GM12878 (cell line): ENCODE results near the gene C11orf91. TPM values are rescaled to one million over a fixed set of nuclear protein-coding genes. Genes with fewer than 3 reads are reported as not detected.

ENCODE experiments used
- ATAC-seq: fragments of 200-7000 bp; cut with Tn5 transposase; 3 replicates; pipeline ENCODE4 v1.9.1; 2020; ENCODE audit warnings: mild to moderate bottlenecking, moderate library complexity
- BruUV-seq: library from RNA; stranded (reverse); fragments of 400-500 nt; replicated peaks from 2 replicates; lab custom pipeline; 2021; lab: Mats Ljungman, UMichigan
- CTCF ChIA-PET: fragments of 300-600 bp; sonication (Branson Sonifier 250); formaldehyde crosslinking; extraction: SDS; loops from one replicate; lab custom pipeline; 2021; ENCODE audit warnings: inconsistent platforms; lab: Yijun Ruan, JAX
- POLR2A ChIA-PET: fragments of 350-600 bp; formaldehyde crosslinking; extraction: SDS; loops from one replicate; lab custom pipeline; 2021; ENCODE audit warnings: inconsistent platforms; lab: Charles Lee
- RAD21 ChIA-PET: fragments of 300-600 bp; sonication (Branson Sonifier 250); formaldehyde crosslinking; loops from one replicate; lab custom pipeline; 2023; ENCODE audit warnings: antibody characterized with exemption; ENCODE audit not compliant: unreplicated experiment; lab: Charles Lee
- SMC1A ChIA-PET: fragments of 300-600 bp; sonication (Branson Sonifier 250); formaldehyde crosslinking; loops from one replicate; lab custom pipeline; 2023; ENCODE audit not compliant: unreplicated experiment, uncharacterized antibody; lab: Charles Lee
- DNase-seq: peaks from one replicate; pipeline ENCODE4 v3.0.0-alpha.2; 2011; ENCODE audit warnings: low read depth, low spot score
- FAIRE-seq: peaks from 3 replicates; lab custom pipeline; 2011; peaks lifted over from hg19 to GRCh38; lab: Jason Lieb, UNC
- H2AFZ ChIP-seq: 2 replicates; pipeline ENCODE4 v1.6.0; 2011; ENCODE audit warnings: low read depth, low read length, control low read depth; ENCODE audit not compliant: control insufficient read depth
- H3K27ac ChIP-seq: 2 replicates; pipeline ENCODE4 v1.5.1; 2011; ENCODE audit warnings: control low read depth; ENCODE audit not compliant: control insufficient read depth, insufficient read depth
- H3K27me3 ChIP-seq, 2 experiments: replicated peaks in 1 of 2; 2 replicates each; pipeline versions ENCODE4 v1.6.0 to v1.6.1; 2011; ENCODE audit warnings: low read length in 1 of 2; ENCODE audit not compliant: control insufficient read depth in 2 of 2, insufficient read depth in 2 of 2
- H3K36me3 ChIP-seq, 2 experiments: 2 replicates each; pipeline ENCODE4 v1.5.1; 2011; ENCODE audit warnings: low read length in 1 of 2; ENCODE audit not compliant: control insufficient read depth in 2 of 2, insufficient read depth in 2 of 2
- H3K4me1 ChIP-seq: 2 replicates; pipeline ENCODE4 v1.6.1; 2011; ENCODE audit warnings: mild to moderate bottlenecking, low read length, moderate library complexity, mixed read lengths; ENCODE audit not compliant: control insufficient read depth, insufficient read depth
- H3K4me2 ChIP-seq: 2 replicates; pipeline ENCODE4 v1.6.0; 2011; ENCODE audit warnings: control low read depth; ENCODE audit not compliant: control insufficient read depth, insufficient read depth
- H3K4me3 ChIP-seq: fragments of 200-600 bp; sonication (generic); 2 replicates; pipeline ENCODE4 v1.5.1; 2016
- H3K79me2 ChIP-seq: 2 replicates; pipeline ENCODE4 v1.6.0; 2011; ENCODE audit warnings: low read length; ENCODE audit not compliant: control insufficient read depth, insufficient read depth
- H3K9ac ChIP-seq: 2 replicates; pipeline ENCODE4 v1.8.0; 2011; ENCODE audit warnings: low read length, control low read depth, mixed read lengths; ENCODE audit not compliant: control insufficient read depth, insufficient read depth
- H3K9me3 ChIP-seq: replicated peaks from 3 replicates; pipeline ENCODE4 v1.5.1; 2011; ENCODE audit warnings: mild to moderate bottlenecking, low read length; ENCODE audit not compliant: control insufficient read depth, insufficient read depth
- H4K20me1 ChIP-seq: 2 replicates; pipeline ENCODE4 v1.6.0; 2011; ENCODE audit not compliant: control insufficient read depth, insufficient read depth
- ATF7 ChIP-seq: fragments of 450-650 bp; IDR thresholded peaks from 2 replicates; pipeline ENCODE4 v1.6.1; 2016; ENCODE audit warnings: low read depth, mild to moderate bottlenecking
- BHLHE40 ChIP-seq, 2 experiments: fragments of 450-650 bp in 1 of 2; IDR thresholded peaks; 2 replicates each; pipeline ENCODE4 v1.6.1; 2011 to 2017; ENCODE audit warnings: low read depth in 2 of 2, borderline replicate concordance in 1 of 2, improper control_type of control experiment in 1 of 2, low read length in 1 of 2, mild to moderate bottlenecking in 1 of 2
- ETV6 ChIP-seq, 2 experiments: fragments of 450-650 bp in 1 of 2; IDR thresholded peaks in 1 of 2; conservative IDR thresholded peaks in 1 of 2; 2 replicates each; pipeline ENCODE4 v1.6.1; 2014; ENCODE audit warnings: antibody characterized with exemption in 1 of 2, borderline replicate concordance in 1 of 2, low read depth in 1 of 2, mild to moderate bottlenecking in 1 of 2, moderate library complexity in 1 of 2
- GATAD2B ChIP-seq: fragments of 450-650 bp; conservative IDR thresholded peaks from 2 replicates; pipeline ENCODE4 v1.6.1; 2017; ENCODE audit warnings: low read depth, mild to moderate bottlenecking, moderate library complexity
- HDAC6 ChIP-seq: fragments of 200-600 bp; sonication (generic); IDR thresholded peaks from one replicate; pipeline ENCODE4 v1.8.0; 2017; ENCODE audit warnings: antibody characterized with exemption; ENCODE audit not compliant: unreplicated experiment
- NR2C2 ChIP-seq: IDR thresholded peaks from 2 replicates; pipeline ENCODE4 v1.6.1; 2011; ENCODE audit warnings: borderline replicate concordance, low read depth; ENCODE audit not compliant: control insufficient read depth, insufficient read length
- TCF7 ChIP-seq: IDR thresholded peaks from 2 replicates; pipeline ENCODE4 v1.6.1; 2014; ENCODE audit warnings: antibody characterized with exemption, borderline replicate concordance
- ZBED1 ChIP-seq: IDR thresholded peaks from 2 replicates; pipeline ENCODE4 v1.6.1; 2016; ENCODE audit warnings: borderline replicate concordance
- ZBTB11 ChIP-seq: fragments of 450-650 bp; formaldehyde crosslinking; IDR thresholded peaks from 2 replicates; pipeline ENCODE4 v1.5.0; 2022; ENCODE audit warnings: mild to moderate bottlenecking, missing genetic modification characterization
- WGBS: methylation state at CpG from one replicate; pipeline ENCODE4 v1.1.6; 2016; ENCODE audit warnings: low lambda C conversion rate; ENCODE audit not compliant: insufficient replicate concordance, insufficient coverage; ENCODE audit errors: missing lambda C conversion rate; 5-methylcytosine and 5-hydroxymethylcytosine counted together
- in situ Hi-C: fragments of 300-500 bp; cut with MboI; formaldehyde crosslinking; loops from 9 replicates; pipeline ENCODE4 v1.14.3; 2018; ENCODE audit warnings: mixed read lengths
- intact Hi-C: fragments of 100-400 bp; cut with micrococcal nuclease; formaldehyde crosslinking; loops from one replicate; pipeline ENCODE4 v1.14.2; 2022; ENCODE audit not compliant: unreplicated experiment
- polyA plus RNA-seq, 11 experiments: library from polyadenylated mRNA; depleted of rRNA in 4 of 11; unstranded in 6 of 11; stranded (reverse) in 5 of 11; fragments of >200 nt; fragmentation: Nextera tagmentation in 4 of 11; fragmentation: Illumina TruSeq in 1 of 11; extraction: Ambion mirVana in 4 of 11; extraction: Trizol in 1 of 11; gene quantifications; 1 replicate in 1 of 11; 2 replicates in 10 of 11; pipeline versions ENCODE4 v1.2.1 to v1.2.3, GENCODE V29; 2011 to 2016; ENCODE audit warnings: inconsistent platforms in 2 of 11, missing spikeins in 2 of 11, low read depth in 1 of 11
- total RNA-seq, 4 experiments: library from RNA; depleted of rRNA in 3 of 4; stranded (reverse); fragments of >200 nt in 3 of 4; fragmentation: Illumina TruSeq in 1 of 4; extraction: Trizol in 1 of 4; gene quantifications; 2 replicates each; pipeline versions ENCODE4 v1.2.1 to v1.2.3, GENCODE V29; 2013 to 2021
- TF ChIP-seq, protein P1 (sequence below): fragments of 450-650 bp; IDR thresholded peaks from 2 replicates; pipeline ENCODE4 v1.6.1; 2014; ENCODE audit warnings: mild to moderate bottlenecking
- TF ChIP-seq, protein P2 (sequence below): fragments of 450-650 bp; IDR thresholded peaks from 2 replicates; pipeline ENCODE4 v1.6.1; 2017; ENCODE audit warnings: antibody characterized with exemption, mild to moderate bottlenecking, moderate library complexity

C11orf91 gene
- total and polyA plus RNA-seq, 10 of the 15 experiments (the other 5 are each of a cell fraction or from before 2014, with no cell fraction given): not detected

DNA sequence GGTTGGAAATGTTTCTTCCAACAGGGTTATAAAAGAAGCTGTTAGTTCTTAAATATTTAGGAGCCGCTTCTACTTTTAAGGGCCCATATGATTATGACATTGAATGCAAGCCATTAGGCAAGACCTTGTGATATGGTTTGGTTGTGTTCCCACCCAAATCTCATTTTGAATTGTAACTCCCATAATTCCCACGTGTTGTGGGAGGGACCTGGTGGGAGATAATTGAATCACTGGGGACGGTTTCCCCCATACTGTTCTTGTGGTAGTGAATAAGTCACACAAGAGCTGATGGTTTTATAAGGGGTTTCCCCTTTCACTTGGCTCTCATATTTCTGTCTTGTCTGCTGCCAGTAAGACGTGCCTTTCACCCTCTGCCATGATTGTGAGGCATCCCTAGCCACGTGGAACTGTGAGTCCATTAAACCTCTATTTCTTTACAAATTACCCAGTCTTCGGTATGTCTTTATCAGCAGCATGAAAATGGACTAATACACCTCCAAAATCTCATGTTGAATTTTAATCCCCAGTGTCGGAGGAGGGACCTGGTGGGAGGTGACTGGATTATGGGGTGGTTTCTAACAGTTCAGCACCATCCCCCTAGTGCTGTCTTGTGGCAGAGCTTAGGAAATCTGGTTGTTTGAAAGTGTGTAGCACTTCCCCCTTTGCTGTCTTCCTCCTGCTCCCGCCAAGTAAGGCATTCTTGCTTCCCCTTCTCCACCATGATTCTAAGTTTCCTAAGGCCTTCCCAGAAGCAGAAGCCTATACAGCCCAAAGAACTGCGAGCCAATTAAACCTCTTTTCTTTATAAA is 31.3 kb upstream of the C11orf91 start:
- peak; percentile 33 for ATAC-seq
- SMC1A ChIA-PET: interaction anchor here (0.9 to 3.5 kb wide), 4 partner anchors 8 to 16 kb away, joined by 3 to 17 read pairs (median 8); no protein-coding TSS in a partner anchor
- WGBS: 31% methylated on average over 9 of the region's 9 CpGs
- Histone ChIP-seq H3K9me3 (no peaks in the 10 kb centered on the region), H3K27me3 (no peaks in the 10 kb centered on the region), H3K36me3 (peaks cover 0 to 4% of the 10 kb centered on the region in 2 experiments; a peak in 1 of 4 replicates), H3K79me2 (peaks cover 58% of the 10 kb centered on the region), H4K20me1 (no peaks in the 10 kb centered on the region), H3K4me3 (peak overlapping the region; percentile 49), H3K9ac (peak overlapping the region; percentile 26; the same call in 1 of the 2 replicates), H2AFZ (peak overlapping the region; percentile 15), H3K4me2 (peak overlapping the region; percentile 83), H3K4me1 (peaks cover 17% of the 10 kb centered on the region), H3K27ac (peak overlapping the region; percentile 64)
- POLR2A ChIA-PET: no interaction called here
- TSS peak; percentile 92 for BruUV-seq
- no peak for DNase-seq
- CTCF ChIA-PET: interaction anchor here (0.6 to 1.2 kb wide), 4 partner anchors 8 to 1467 kb away, joined by 3 to 10 read pairs (median 5); no protein-coding TSS in a partner anchor
- FAIRE-seq: no peak
- intact Hi-C loops (no loop called here), in situ Hi-C loops (no loop called here)
- RAD21 ChIA-PET: interaction anchor here (0.6 to 3.6 kb wide), 5 partner anchors 9 to 29 kb away, joined by 3 to 22 read pairs (median 4); no protein-coding TSS in a partner anchor
- TF ChIP-seq, protein P1, sequence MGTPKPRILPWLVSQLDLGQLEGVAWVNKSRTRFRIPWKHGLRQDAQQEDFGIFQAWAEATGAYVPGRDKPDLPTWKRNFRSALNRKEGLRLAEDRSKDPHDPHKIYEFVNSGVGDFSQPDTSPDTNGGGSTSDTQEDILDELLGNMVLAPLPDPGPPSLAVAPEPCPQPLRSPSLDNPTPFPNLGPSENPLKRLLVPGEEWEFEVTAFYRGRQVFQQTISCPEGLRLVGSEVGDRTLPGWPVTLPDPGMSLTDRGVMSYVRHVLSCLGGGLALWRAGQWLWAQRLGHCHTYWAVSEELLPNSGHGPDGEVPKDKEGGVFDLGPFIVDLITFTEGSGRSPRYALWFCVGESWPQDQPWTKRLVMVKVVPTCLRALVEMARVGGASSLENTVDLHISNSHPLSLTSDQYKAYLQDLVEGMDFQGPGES: no peak
- TF ChIP-seq TCF7 (no peak), NR2C2 (no peak), ZBTB11 (CRISPR knock-in tag) (no peak), BHLHE40 (IDR thresholded peaks at IDR 0.05; ENCODE audit: borderline replicate concordance in 1 of 2, low read depth in 2 of 2, low read length in 1 of 2) (peak in 1 of 2 experiments; percentile 55; a peak in 1 of 4 replicates), GATAD2B (no peak), ETV6 (conservative IDR thresholded peaks at IDR 0.05 in 1 of 2, IDR thresholded peaks at IDR 0.05 in 1 of 2; ENCODE audit: borderline replicate concordance in 1 of 2, low read depth in 1 of 2) (no peak; a peak in 1 of 4 replicates), HDAC6 (no peak), ZBED1 (0 out of 2 replicates have a peak, but pooled peaks have one; percentile 34), ATF7 (no peak)
- TF ChIP-seq, protein P2, sequence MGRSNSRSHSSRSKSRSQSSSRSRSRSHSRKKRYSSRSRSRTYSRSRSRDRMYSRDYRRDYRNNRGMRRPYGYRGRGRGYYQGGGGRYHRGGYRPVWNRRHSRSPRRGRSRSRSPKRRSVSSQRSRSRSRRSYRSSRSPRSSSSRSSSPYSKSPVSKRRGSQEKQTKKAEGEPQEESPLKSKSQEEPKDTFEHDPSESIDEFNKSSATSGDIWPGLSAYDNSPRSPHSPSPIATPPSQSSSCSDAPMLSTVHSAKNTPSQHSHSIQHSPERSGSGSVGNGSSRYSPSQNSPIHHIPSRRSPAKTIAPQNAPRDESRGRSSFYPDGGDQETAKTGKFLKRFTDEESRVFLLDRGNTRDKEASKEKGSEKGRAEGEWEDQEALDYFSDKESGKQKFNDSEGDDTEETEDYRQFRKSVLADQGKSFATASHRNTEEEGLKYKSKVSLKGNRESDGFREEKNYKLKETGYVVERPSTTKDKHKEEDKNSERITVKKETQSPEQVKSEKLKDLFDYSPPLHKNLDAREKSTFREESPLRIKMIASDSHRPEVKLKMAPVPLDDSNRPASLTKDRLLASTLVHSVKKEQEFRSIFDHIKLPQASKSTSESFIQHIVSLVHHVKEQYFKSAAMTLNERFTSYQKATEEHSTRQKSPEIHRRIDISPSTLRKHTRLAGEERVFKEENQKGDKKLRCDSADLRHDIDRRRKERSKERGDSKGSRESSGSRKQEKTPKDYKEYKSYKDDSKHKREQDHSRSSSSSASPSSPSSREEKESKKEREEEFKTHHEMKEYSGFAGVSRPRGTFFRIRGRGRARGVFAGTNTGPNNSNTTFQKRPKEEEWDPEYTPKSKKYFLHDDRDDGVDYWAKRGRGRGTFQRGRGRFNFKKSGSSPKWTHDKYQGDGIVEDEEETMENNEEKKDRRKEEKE: no peak
